WTC11 (cell line): Measurements from ENCODE around the gene TRIM45. TPM values are rescaled to one million over a fixed set of nuclear protein-coding genes. Genes with fewer than 3 reads are reported as not detected.

Source experiments
- microRNA-seq: library from miRNA; unstranded; fragments of <30 nt; microRNA quantifications from one replicate; pipeline ENCODE4 v1.2.0, GENCODE V29; 2022; ENCODE audit warnings: borderline number of aligned reads
- total RNA-seq: library from RNA; stranded (reverse); gene quantifications from 3 replicates; pipeline ENCODE4 v1.2.3, GENCODE V29; 2021

Gene TRIM45
- total RNA-seq, 1 experiment from 2014 or later: 11.8 TPM

Small RNAs within 50 kb of the gene (microRNA-seq; reads per million reads assigned to microRNA genes)
- 25.8 reads per million, percentile 43 among the genes with 10 or more reads in this experiment for gene MIR942

Other genes with a start within 250 kb of the TRIM45 start
- gene PTGFRN, start 211.8 kb downstream of the TRIM45 start, total RNA-seq: 38.2 to 39.6 TPM (median 38.7 TPM) in 3 replicates
- 1.3 to 1.6 TPM (median 1.4 TPM) in 3 replicates for gene CD101, start 120.0 kb downstream of the TRIM45 start, total RNA-seq
- 78.9 to 88.8 TPM (median 79.1 TPM) in 3 replicates for gene TTF2, start 61.4 kb downstream of the TRIM45 start, total RNA-seq
- 0.09 to 0.14 TPM in 2 of 3 replicates, not detected in the other for gene VTCN1, start 89.2 kb upstream of the TRIM45 start, total RNA-seq
- 14.9 to 19.9 TPM (median 16.0 TPM) in 3 replicates for gene MAN1A2, start 245.7 kb upstream of the TRIM45 start, total RNA-seq